HG03520 (cell line): ENCODE results near the gene IFNL2.
"Not testable (repeated sequence)": the region's sequence is repeated elsewhere in the genome, so short reads cannot be mapped to it uniquely, and the experiment has no call there.

Source experiments
- ATAC-seq: cut with Tn5 transposase; IDR thresholded peaks from one replicate; pipeline ENCODE4 v1.9.1; 2021; ENCODE audit warnings: mild to moderate bottlenecking, moderate library complexity; ENCODE audit not compliant: unreplicated experiment

IFNL2 gene

GRCh38 chr19:39296055-39296645 is 28.0 kb downstream of the IFNL2 start, which contains the start of gene IFNL1:
Gene IFNL1, plus strand, starts transcription at chr19:39296407. Its CDS starts 15 bp downstream, at chr19:39296422.
- no peak for ATAC-seq

- ATAC-seq = no peak
Observed at GRCh38 chr19:39296906-39297305, 28.7 kb downstream of the IFNL2 start.

- ATAC-seq = no peak
Observed at GRCh38 chr19:39297931-39298634, 29.9 kb downstream of the IFNL2 start.

GRCh38 chr19:39299404-39299803 is 31.2 kb downstream of the IFNL2 start:
- no peak for ATAC-seq

- ATAC-seq = no peak
Observed at GRCh38 chr19:39299832-39300231, 31.6 kb downstream of the IFNL2 start.

GRCh38 chr19:39301021-39301420 is 32.8 kb downstream of the IFNL2 start:
- no peak for ATAC-seq

- ATAC-seq = no peak
Observed at GRCh38 chr19:39301562-39301961, 33.4 kb downstream of the IFNL2 start.

- no peak for ATAC-seq
Observed at GRCh38 chr19:39303373-39304184, 35.4 kb downstream of the IFNL2 start.

GRCh38 chr19:39304185-39304513 is 36.0 kb downstream of the IFNL2 start:
- no peak for ATAC-seq

GRCh38 chr19:39304701-39305571 is 36.7 kb downstream of the IFNL2 start:
- no peak for ATAC-seq

- no peak for ATAC-seq
Observed at GRCh38 chr19:39306075-39306474, 37.9 kb downstream of the IFNL2 start.

GRCh38 chr19:39307046-39307821 is 39.0 kb downstream of the IFNL2 start:
- ATAC-seq = no peak

- ATAC-seq = no peak
Observed at GRCh38 chr19:39307822-39308530, 39.8 kb downstream of the IFNL2 start.

GRCh38 chr19:39308531-39309304 is 40.5 kb downstream of the IFNL2 start:
- ATAC-seq = no peak

GRCh38 chr19:39309305-39309670 is 41.1 kb downstream of the IFNL2 start:
- ATAC-seq = not testable (repeated sequence)

- no peak for ATAC-seq
Observed at GRCh38 chr19:39310558-39311311, 42.5 kb downstream of the IFNL2 start.

- ATAC-seq = no peak
Observed at GRCh38 chr19:39314016-39314728, 46.0 kb downstream of the IFNL2 start.

GRCh38 chr19:39315933-39316332 is 47.7 kb downstream of the IFNL2 start:
- no peak for ATAC-seq
